ENCODE data around the gene SPAG6. TPM values are rescaled to one million over a fixed set of nuclear protein-coding genes. Genes with fewer than 3 reads are reported as not detected.
A peak's percentile ranks its signal among the peaks of the same experiment; 100 is the strongest.

Gene SPAG6
- total and polyA plus RNA-seq, 2 of the 8 experiments (the other 6 are each of a cell fraction or from before 2014, with no cell fraction given), result 0.14 TPM; not detected in 1

- H3K23me2 ChIP-seq (ENCODE audit: low read depth, low read length), result no peaks in the 10 kb centered on the region
- FAIRE-seq (no peak), DNase-seq (ENCODE audit: low read depth in 1 of 2, low spot score in 2 of 2) (no peak)
- no peak overlapping the region; the same call in 1 of the 2 replicates for H3K18ac ChIP-seq (ENCODE audit: extremely low read depth, low read length)
- no peak overlapping the region for H3K9ac ChIP-seq (replicated peaks in 1 of 4; ENCODE audit: extremely low read depth in 1 of 4, low read depth in 3 of 4, low read length in 3 of 4)
- H3K4me1 ChIP-seq (replicated peaks in 1 of 4; ENCODE audit: control insufficient read depth in 3 of 4, insufficient read depth in 4 of 4, low read length in 3 of 4), result peaks cover 4 to 10% (median 8%) of the 10 kb centered on the region in 4 experiments; a peak in 4 of 7 replicates
- H2BK15ac ChIP-seq (ENCODE audit: low read length), result no peak overlapping the region
- no peak overlapping the region for H2BK20ac ChIP-seq (ENCODE audit: low read length)
- H3K27me3 ChIP-seq (replicated peaks in 1 of 4; ENCODE audit: control insufficient read depth in 3 of 4, extremely low read depth in 1 of 4, insufficient read depth in 3 of 4, low read length in 3 of 4), result peaks cover 0 to 3% (median under 1%) of the 10 kb centered on the region in 4 experiments; a peak in 1 of 7 replicates
- no peak overlapping the region for H3K27ac ChIP-seq (ENCODE audit: low read depth, low read length)
- CTCF ChIA-PET (ENCODE audit: partially characterized antibody), result interaction anchor here (0.6 to 1.2 kb wide), 4 partner anchors 9 to 323 kb away, joined by 3 to 4 read pairs (median 4); no protein-coding TSS in a partner anchor
- no peak overlapping the region for H3K23ac ChIP-seq (ENCODE audit: insufficient read length)
- no peak overlapping the region for H3K56ac ChIP-seq (replicated peaks; ENCODE audit: insufficient read length, low read depth, low read length)
- H3K4me3 ChIP-seq (ENCODE audit: extremely low read depth in 1 of 4, insufficient read depth in 2 of 4, low read depth in 3 of 4, low read length in 4 of 4), result no peak overlapping the region
- no peaks in the 10 kb centered on the region for H3K79me1 ChIP-seq (ENCODE audit: low read depth, low read length)
- POLR2A ChIA-PET (ENCODE audit: partially characterized antibody), result interaction anchor here (1.0 kb wide), 1 partner anchor 10 kb away, joined by 4 read pairs; no protein-coding TSS in a partner anchor
- H4K8ac ChIP-seq (ENCODE audit: extremely low read depth, insufficient read depth, low read length), result no peak overlapping the region
- H3K9me3 ChIP-seq (ENCODE audit: insufficient read depth in 2 of 2, low read depth in 1 of 2, low read length in 1 of 2), result no peaks in the 10 kb centered on the region
- H3K4ac ChIP-seq (replicated peaks; ENCODE audit: insufficient read length, low read depth, low read length), result no peak overlapping the region
- no peaks in the 10 kb centered on the region for H4K20me1 ChIP-seq (replicated peaks in 1 of 2; ENCODE audit: control insufficient read depth in 1 of 2, insufficient read depth in 2 of 2, low read length in 2 of 2)
- no peak overlapping the region for H2BK5ac ChIP-seq (ENCODE audit: low read depth, low read length)
- peak overlapping the region; percentile 70; the same call in 1 of the 2 replicates for H2AFZ ChIP-seq (ENCODE audit: low read length)
- no peaks in the 10 kb centered on the region for H3K79me2 ChIP-seq (ENCODE audit: control insufficient read depth in 1 of 2, insufficient read depth in 2 of 2, low read length in 2 of 2)
- no peak overlapping the region for H3K14ac ChIP-seq (ENCODE audit: insufficient read length)
- H2BK12ac ChIP-seq (ENCODE audit: low read depth, low read length), result no peak overlapping the region
- no peak overlapping the region for H3K4me2 ChIP-seq (ENCODE audit: insufficient read depth in 1 of 2, low read depth in 2 of 2, low read length in 2 of 2)
- no peak overlapping the region for H4K5ac ChIP-seq (ENCODE audit: insufficient read length, low read depth, low read length)
- WGBS, 2 experiments (ENCODE audit: extremely low coverage in 1 of 2, insufficient coverage in 1 of 2, insufficient read length in 1 of 2, insufficient replicate concordance in 2 of 2, low coverage in 1 of 2, low lambda C conversion rate in 2 of 2, missing lambda C conversion rate in 1 of 2), result 56% methylated on average over 3 of the region's 3 CpGs; no CpG with 5 or more reads in 1 of the 2 experiments
- H3K36me3 ChIP-seq (ENCODE audit: control insufficient read depth in 2 of 4, insufficient read depth in 4 of 4, low read length in 3 of 4), result no peaks in the 10 kb centered on the region
- no peak overlapping the region for H4K91ac ChIP-seq (replicated peaks; ENCODE audit: insufficient read length, low read length)
- no peak overlapping the region for H2AK5ac ChIP-seq (ENCODE audit: low read depth, low read length)
- H2BK120ac ChIP-seq (replicated peaks; ENCODE audit: low read depth, low read length), result no peak overlapping the region
- TF ChIP-seq FOSL1 (IDR thresholded peaks at IDR 0.05; ENCODE audit: insufficient read depth, low read depth, low read length) (no peak), PHF8 (conservative IDR thresholded peaks at IDR 0.05; ENCODE audit: low read depth, low read length) (no peak), RXRA (IDR thresholded peaks at IDR 0.05; ENCODE audit: insufficient read depth, low read depth, low read length) (no peak), HDAC6 (IDR thresholded peaks at IDR 0.05; ENCODE audit: low read depth, low read length) (no peak), CTBP2 (IDR thresholded peaks at IDR 0.05; ENCODE audit: borderline replicate concordance, insufficient read depth, insufficient read length, low read length) (no peak), BACH1 (IDR thresholded peaks at IDR 0.05; ENCODE audit: low read length) (peak; percentile 93), SP2 (IDR thresholded peaks at IDR 0.05; ENCODE audit: low read length) (no peak)
- TF ChIP-seq, protein P1, sequence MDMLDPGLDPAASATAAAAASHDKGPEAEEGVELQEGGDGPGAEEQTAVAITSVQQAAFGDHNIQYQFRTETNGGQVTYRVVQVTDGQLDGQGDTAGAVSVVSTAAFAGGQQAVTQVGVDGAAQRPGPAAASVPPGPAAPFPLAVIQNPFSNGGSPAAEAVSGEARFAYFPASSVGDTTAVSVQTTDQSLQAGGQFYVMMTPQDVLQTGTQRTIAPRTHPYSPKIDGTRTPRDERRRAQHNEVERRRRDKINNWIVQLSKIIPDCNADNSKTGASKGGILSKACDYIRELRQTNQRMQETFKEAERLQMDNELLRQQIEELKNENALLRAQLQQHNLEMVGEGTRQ (IDR thresholded peaks at IDR 0.05; ENCODE audit: low read length), result no peak
These were observed 81.8 kb downstream of the SPAG6 start for GRCh38 chr10:22427101-22427500.

Measured in H1 (cell line).